PC-9 (cell line): ENCODE results near the gene IL13. TPM values are rescaled to one million over a fixed set of nuclear protein-coding genes. Genes with fewer than 3 reads are reported as not detected.

Source experiments
- BruUV-seq: library from RNA; stranded (reverse); fragments of 400-500 nt; replicated peaks from 2 replicates; lab custom pipeline; 2021; lab: Mats Ljungman, UMichigan
- CTCF ChIA-PET: fragments of 300-600 bp; sonication (Branson Sonifier 250); formaldehyde crosslinking; loops from one replicate; lab custom pipeline; 2022; ENCODE audit warnings: antibody characterized with exemption; lab: Charles Lee
- POLR2A ChIA-PET: fragments of 300-600 bp; sonication (Branson Sonifier 250); formaldehyde crosslinking; loops from one replicate; lab custom pipeline; 2022; ENCODE audit warnings: antibody characterized with exemption; ENCODE audit not compliant: unreplicated experiment; lab: Charles Lee
- DNase-seq, 2 experiments: peaks; one replicate each; pipeline versions ENCODE4 v3.0.0 to v3.0.0-alpha.2; 2015 to 2022; ENCODE audit warnings: mixed read lengths in 1 of 2
- H2AFZ ChIP-seq: fragments of 200-600 bp; sonication (generic); 2 replicates; pipeline ENCODE4 v1.8.1; 2017; ENCODE audit warnings: antibody characterized with exemption
- H3F3A ChIP-seq: fragments of 200-600 bp; sonication (generic); 2 replicates; pipeline ENCODE4 v1.8.1; 2017; ENCODE audit warnings: antibody characterized with exemption, mild to moderate bottlenecking, low read depth; ENCODE audit not compliant: insufficient read depth
- H3K27ac ChIP-seq: fragments of 200-600 bp; sonication (generic); 2 replicates; pipeline ENCODE4 v1.6.1; 2016; ENCODE audit warnings: mixed run types
- H3K27me3 ChIP-seq: fragments of 200-600 bp; sonication (generic); 2 replicates; pipeline ENCODE4 v1.6.1; 2016; ENCODE audit warnings: low read depth, mixed run types; ENCODE audit not compliant: insufficient read depth
- H3K36me3 ChIP-seq: fragments of 200-600 bp; sonication (generic); 2 replicates; pipeline ENCODE4 v1.6.1; 2016; ENCODE audit warnings: low read depth, mixed run types
- H3K4me1 ChIP-seq: fragments of 200-600 bp; sonication (generic); replicated peaks from 2 replicates; pipeline ENCODE4 v1.6.1; 2016; ENCODE audit warnings: mixed run types; ENCODE audit not compliant: insufficient read depth
- H3K4me2 ChIP-seq: fragments of 200-600 bp; sonication (generic); 2 replicates; pipeline ENCODE4 v1.6.1; 2017; ENCODE audit warnings: mixed run types
- H3K4me3 ChIP-seq: fragments of 200-600 bp; sonication (generic); 2 replicates; pipeline ENCODE4 v1.6.1; 2016; ENCODE audit warnings: mixed run types
- H3K79me2 ChIP-seq: fragments of 200-600 bp; sonication (generic); 2 replicates; pipeline ENCODE4 v1.6.1; 2017; ENCODE audit warnings: low read depth, mixed run types
- H3K9me2 ChIP-seq: fragments of 200-600 bp; sonication (generic); 2 replicates; pipeline ENCODE4 v1.8.1; 2017; ENCODE audit warnings: mild to moderate bottlenecking; ENCODE audit not compliant: insufficient read depth
- H3K9me3 ChIP-seq: fragments of 200-600 bp; sonication (generic); 2 replicates; pipeline ENCODE4 v1.8.1; 2016; ENCODE audit warnings: low read depth; ENCODE audit not compliant: insufficient read depth
- H4K20me1 ChIP-seq: fragments of 200-600 bp; sonication (generic); 2 replicates; pipeline ENCODE4 v1.8.1; 2017; ENCODE audit not compliant: insufficient read depth
- CTCF ChIP-seq: fragments of 200-600 bp; sonication (generic); conservative IDR thresholded peaks from 2 replicates; pipeline ENCODE4 v1.6.1; 2017; ENCODE audit warnings: mixed run types, antibody characterized with exemption, mild to moderate bottlenecking, moderate library complexity
- EZH2 ChIP-seq: fragments of 200-600 bp; sonication (generic); IDR thresholded peaks from 2 replicates; pipeline ENCODE4 v1.8.0; 2017; ENCODE audit warnings: antibody characterized with exemption, low read depth
- intact Hi-C: fragments of 100-400 bp; cut with micrococcal nuclease; formaldehyde crosslinking; loops from one replicate; pipeline ENCODE4 v1.10.0; 2022; ENCODE audit not compliant: unreplicated experiment
- total RNA-seq: library from RNA; stranded (reverse); gene quantifications from 2 replicates; pipeline ENCODE4 v1.2.3, GENCODE V29; 2021

The IL13 gene
- total RNA-seq, 1 experiment from 2014 or later, result not detected

GRCh38 chr5:132621699-132622098 is 36.3 kb upstream of the IL13 start:
- TF ChIP-seq EZH2 (no peak), CTCF (no peak)
- DNase-seq, result no peak
- H2AFZ ChIP-seq, result no peak overlapping the region
- no peak overlapping the region for H3K4me2 ChIP-seq
- no peaks in the 10 kb centered on the region for H3K27me3 ChIP-seq
- no peak overlapping the region for H3K27ac ChIP-seq
- ChIA-PET CTCF (no interaction called here), POLR2A (no interaction called here)
- no peaks in the 10 kb centered on the region for H3K9me3 ChIP-seq
- H3K4me1 ChIP-seq, result no peaks in the 10 kb centered on the region
- no peak overlapping the region for H3K4me3 ChIP-seq
- intact Hi-C loops, result loop anchor here (10.0 kb wide), 1 partner anchor 83 kb away; no protein-coding TSS in a partner anchor
- peaks cover 3% of the 10 kb centered on the region; the same call in 1 of the 2 replicates for H4K20me1 ChIP-seq
- H3K36me3 ChIP-seq, result peaks cover 32% of the 10 kb centered on the region; the same call in 1 of the 2 replicates
- no TSS peak for BruUV-seq
- H3K9me2 ChIP-seq, result no peaks in the 10 kb centered on the region
- H3F3A ChIP-seq, result 0 out of 2 replicates have a peak, but pooled peaks cover 8% of the 10 kb centered on the region
- no peaks in the 10 kb centered on the region for H3K79me2 ChIP-seq

GRCh38 chr5:132622608-132623007 is 35.4 kb upstream of the IL13 start:
- no peak overlapping the region for H3K4me2 ChIP-seq
- H4K20me1 ChIP-seq, result peaks cover 3% of the 10 kb centered on the region; the same call in 1 of the 2 replicates
- no peak for TF ChIP-seq EZH2
- TF ChIP-seq CTCF, result no peak
- H3K27me3 ChIP-seq, result no peaks in the 10 kb centered on the region
- no peak for DNase-seq
- no peaks in the 10 kb centered on the region for H3K4me1 ChIP-seq
- H3K9me2 ChIP-seq, result no peaks in the 10 kb centered on the region
- ChIA-PET CTCF (no interaction called here), POLR2A (no interaction called here)
- no peaks in the 10 kb centered on the region for H3K79me2 ChIP-seq
- H3K9me3 ChIP-seq, result no peaks in the 10 kb centered on the region
- no peak overlapping the region for H3K4me3 ChIP-seq
- no TSS peak for BruUV-seq
- 0 out of 2 replicates have a peak, but pooled peaks cover 6% of the 10 kb centered on the region for H3F3A ChIP-seq
- peaks cover 32% of the 10 kb centered on the region; the same call in 1 of the 2 replicates for H3K36me3 ChIP-seq
- intact Hi-C loops, result loop anchor here (10.0 kb wide), 1 partner anchor 82 kb away; no protein-coding TSS in a partner anchor
- H2AFZ ChIP-seq, result no peak overlapping the region
- H3K27ac ChIP-seq, result no peak overlapping the region

GRCh38 chr5:132627470-132627869 is 30.5 kb upstream of the IL13 start:
- Histone ChIP-seq H3K36me3 (peaks cover 6% of the 10 kb centered on the region; the same call in 1 of the 2 replicates), H3K9me3 (no peaks in the 10 kb centered on the region), H3K4me3 (no peak overlapping the region), H3F3A (no peaks in the 10 kb centered on the region), H3K27me3 (no peaks in the 10 kb centered on the region), H3K27ac (no peak overlapping the region), H3K4me2 (no peak overlapping the region), H3K9me2 (no peaks in the 10 kb centered on the region), H2AFZ (no peak overlapping the region), H3K79me2 (no peaks in the 10 kb centered on the region), H3K4me1 (no peaks in the 10 kb centered on the region), H4K20me1 (peaks cover 3% of the 10 kb centered on the region; the same call in 1 of the 2 replicates)
- ChIA-PET CTCF (no interaction called here), POLR2A (no interaction called here)
- no TSS peak for BruUV-seq
- TF ChIP-seq CTCF (no peak), EZH2 (no peak)
- intact Hi-C loops, result loop anchor here (10.0 kb wide), 1 partner anchor 77 kb away; no protein-coding TSS in a partner anchor
- no peak for DNase-seq
